WTC11 (cell line): ENCODE data around the gene MTM1. TPM values are rescaled to one million over a fixed set of nuclear protein-coding genes. Genes with fewer than 3 reads are reported as not detected.

ENCODE experiments used
- ATAC-seq: fragments of 200-7000 bp; cut with Tn5 transposase; 2 replicates; pipeline ENCODE4 v1.10.0; 2021; ENCODE audit warnings: mild to moderate bottlenecking, moderate library complexity
- CTCF ChIA-PET: fragments of 300-600 bp; sonication (Branson Sonifier 250); formaldehyde crosslinking; loops from one replicate; lab custom pipeline; 2021; ENCODE audit warnings: antibody characterized with exemption; lab: Charles Lee
- POLR2A ChIA-PET: fragments of 350-600 bp; sonication (Branson Sonifier 250); formaldehyde crosslinking; loops from one replicate; lab custom pipeline; 2021; ENCODE audit warnings: antibody characterized with exemption; lab: Charles Lee
- DNase-seq: peaks from one replicate; pipeline ENCODE4 v3.0.0; 2021; ENCODE audit warnings: low spot score
- H3K27ac Mint-ChIP-seq: 2 replicates; pipeline ENCODE4 v1.8.0; 2021; ENCODE audit warnings: mixed read lengths
- H3K27me3 Mint-ChIP-seq: 2 replicates; pipeline ENCODE4 v1.8.0; 2021; ENCODE audit warnings: low read depth, mild to moderate bottlenecking, moderate library complexity, mixed read lengths
- H3K36me3 Mint-ChIP-seq: 2 replicates; pipeline ENCODE4 v1.8.0; 2021; ENCODE audit warnings: mixed read lengths
- H3K4me1 Mint-ChIP-seq: 2 replicates; pipeline ENCODE4 v1.8.0; 2022; ENCODE audit warnings: mixed read lengths
- H3K4me3 Mint-ChIP-seq: 2 replicates; pipeline ENCODE4 v1.8.0; 2021; ENCODE audit warnings: mild to moderate bottlenecking, moderate library complexity, mixed read lengths
- H3K9me3 Mint-ChIP-seq: 2 replicates; pipeline ENCODE4 v1.8.0; 2021; ENCODE audit warnings: mixed read lengths
- CBFB ChIP-seq: sonication (generic); formaldehyde crosslinking; IDR thresholded peaks from 2 replicates; pipeline ENCODE4 v1.8.1; 2022; ENCODE audit warnings: mild to moderate bottlenecking, low read depth, missing genetic modification reagents
- E2F4 ChIP-seq: sonication (generic); formaldehyde crosslinking; IDR thresholded peaks from 2 replicates; pipeline ENCODE4 v1.8.1; 2022; ENCODE audit warnings: low read depth, mild to moderate bottlenecking, moderate library complexity, missing genetic modification reagents, borderline replicate concordance
- EMX1 ChIP-seq: fragments of 250-450 bp; sonication (Bioruptor Pico); IDR thresholded peaks from 2 replicates; pipeline ENCODE4 v1.8.0; 2021; ENCODE audit warnings: mild to moderate bottlenecking
- ETV6 ChIP-seq: sonication (generic); formaldehyde crosslinking; IDR thresholded peaks from 2 replicates; pipeline ENCODE4 v1.8.1; 2022; ENCODE audit warnings: mild to moderate bottlenecking, missing genetic modification reagents
- FOXJ3 ChIP-seq: sonication (generic); formaldehyde crosslinking; IDR thresholded peaks from 2 replicates; pipeline ENCODE4 v1.9.0; 2021; ENCODE audit warnings: missing genetic modification reagents, mild to moderate bottlenecking, borderline replicate concordance
- FOXP4 ChIP-seq: sonication (generic); formaldehyde crosslinking; IDR thresholded peaks from 2 replicates; pipeline ENCODE4 v1.8.0; 2022; ENCODE audit warnings: mild to moderate bottlenecking, missing genetic modification reagents
- GRHL2 ChIP-seq: fragments of 250-450 bp; sonication (Bioruptor Pico); IDR thresholded peaks from 2 replicates; pipeline ENCODE4 v1.8.0; 2022; ENCODE audit warnings: mild to moderate bottlenecking, moderate library complexity; ENCODE audit not compliant: insufficient replicate concordance, severe bottlenecking
- HMGA2 ChIP-seq: fragments of 250-450 bp; sonication (Bioruptor Pico); IDR thresholded peaks from 2 replicates; pipeline ENCODE4 v1.4.0; 2021; ENCODE audit warnings: mild to moderate bottlenecking, moderate library complexity
- HMGXB4 ChIP-seq: sonication (generic); formaldehyde crosslinking; IDR thresholded peaks from 2 replicates; pipeline ENCODE4 v1.8.1; 2023; ENCODE audit warnings: mild to moderate bottlenecking, moderate library complexity, missing genetic modification reagents
- NR1H2 ChIP-seq: sonication (generic); formaldehyde crosslinking; IDR thresholded peaks from 2 replicates; pipeline ENCODE4 v1.9.0; 2021; ENCODE audit warnings: mild to moderate bottlenecking, moderate library complexity, missing genetic modification reagents
- NR2C2 ChIP-seq: sonication (generic); formaldehyde crosslinking; IDR thresholded peaks from 2 replicates; pipeline ENCODE4 v1.8.0; 2022; ENCODE audit warnings: mild to moderate bottlenecking, missing genetic modification reagents
- NR3C1 ChIP-seq: sonication (generic); formaldehyde crosslinking; conservative IDR thresholded peaks from 2 replicates; pipeline ENCODE4 v1.8.1; 2023; ENCODE audit warnings: low read depth, mild to moderate bottlenecking, missing genetic modification reagents
- PRRX2 ChIP-seq: fragments of 250-450 bp; sonication (Bioruptor Pico); IDR thresholded peaks from 2 replicates; pipeline ENCODE4 v1.8.0; 2021; ENCODE audit warnings: mild to moderate bottlenecking
- SP1 ChIP-seq: sonication (generic); formaldehyde crosslinking; conservative IDR thresholded peaks from 2 replicates; pipeline ENCODE4 v1.8.1; 2022; ENCODE audit warnings: missing genetic modification reagents
- ZNF512 ChIP-seq: sonication (generic); formaldehyde crosslinking; IDR thresholded peaks from 2 replicates; pipeline ENCODE4 v1.8.1; 2022; ENCODE audit warnings: missing genetic modification reagents, borderline replicate concordance
- ZNF532 ChIP-seq: fragments of 250-450 bp; sonication (Bioruptor Pico); IDR thresholded peaks from 2 replicates; pipeline ENCODE4 v1.9.0; 2021; ENCODE audit warnings: mild to moderate bottlenecking, borderline replicate concordance
- total RNA-seq: library from RNA; stranded (reverse); gene quantifications from 3 replicates; pipeline ENCODE4 v1.2.3, GENCODE V29; 2021
- TF ChIP-seq, protein P1 (sequence below): fragments of 250-450 bp; sonication (Bioruptor Pico); IDR thresholded peaks from 2 replicates; pipeline ENCODE4 v1.9.0; 2021; ENCODE audit warnings: mild to moderate bottlenecking
- TF ChIP-seq, protein P2 (sequence below): sonication (generic); formaldehyde crosslinking; IDR thresholded peaks from 2 replicates; pipeline ENCODE4 v1.8.0; 2023; ENCODE audit warnings: mild to moderate bottlenecking, missing genetic modification reagents
- TF ChIP-seq, protein P3 (sequence below): sonication (generic); formaldehyde crosslinking; IDR thresholded peaks from 2 replicates; pipeline ENCODE4 v1.8.1; 2022; ENCODE audit warnings: mild to moderate bottlenecking, moderate library complexity, missing genetic modification reagents

MTM1 gene
- total RNA-seq, 1 experiment from 2014 or later = 10.4 TPM

DNA sequence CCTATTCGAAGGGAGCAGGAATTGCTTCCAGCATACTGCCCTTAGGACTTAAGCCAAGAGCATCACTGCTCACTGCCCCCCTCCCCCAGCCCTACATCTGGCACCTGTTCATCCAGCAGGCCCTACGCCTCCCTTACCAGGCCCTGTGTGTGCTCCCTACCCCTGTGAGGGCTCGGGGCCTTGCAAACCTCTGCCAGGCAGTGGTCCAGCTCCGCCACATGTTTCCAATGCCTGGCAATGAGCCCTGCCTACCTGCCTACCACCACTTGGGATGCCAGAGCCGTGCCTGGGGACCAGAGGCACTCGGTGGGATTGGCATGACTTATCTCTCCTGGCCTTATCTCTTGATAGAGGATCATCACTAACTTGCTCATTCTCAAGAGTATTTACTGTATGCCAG is 27.5 kb upstream of the MTM1 start:
- DNase-seq (no peak), ATAC-seq (no peak)
- TF ChIP-seq GRHL2 (CRISPR knock-in tag) (no peak), HMGXB4 (CRISPR knock-in tag) (no peak), EMX1 (CRISPR knock-in tag) (no peak), ETV6 (CRISPR knock-in tag) (no peak), NR1H2 (CRISPR knock-in tag) (no peak), HMGA2 (CRISPR knock-in tag) (no peak)
- TF ChIP-seq, protein P1, sequence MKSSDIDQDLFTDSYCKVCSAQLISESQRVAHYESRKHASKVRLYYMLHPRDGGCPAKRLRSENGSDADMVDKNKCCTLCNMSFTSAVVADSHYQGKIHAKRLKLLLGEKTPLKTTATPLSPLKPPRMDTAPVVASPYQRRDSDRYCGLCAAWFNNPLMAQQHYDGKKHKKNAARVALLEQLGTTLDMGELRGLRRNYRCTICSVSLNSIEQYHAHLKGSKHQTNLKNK (CRISPR knock-in tag) = no peak
- H3K4me3 Mint-ChIP-seq = no peak overlapping the region
- H3K9me3 Mint-ChIP-seq = no peaks in the 10 kb centered on the region
- ChIA-PET POLR2A (no interaction called here), CTCF (no interaction called here)
- H3K4me1 Mint-ChIP-seq = peaks cover 3% of the 10 kb centered on the region
- H3K27ac Mint-ChIP-seq = no peak overlapping the region
- peaks cover 3% of the 10 kb centered on the region; the same call in 1 of the 2 replicates for H3K27me3 Mint-ChIP-seq
- H3K36me3 Mint-ChIP-seq = no peaks in the 10 kb centered on the region

DNA sequence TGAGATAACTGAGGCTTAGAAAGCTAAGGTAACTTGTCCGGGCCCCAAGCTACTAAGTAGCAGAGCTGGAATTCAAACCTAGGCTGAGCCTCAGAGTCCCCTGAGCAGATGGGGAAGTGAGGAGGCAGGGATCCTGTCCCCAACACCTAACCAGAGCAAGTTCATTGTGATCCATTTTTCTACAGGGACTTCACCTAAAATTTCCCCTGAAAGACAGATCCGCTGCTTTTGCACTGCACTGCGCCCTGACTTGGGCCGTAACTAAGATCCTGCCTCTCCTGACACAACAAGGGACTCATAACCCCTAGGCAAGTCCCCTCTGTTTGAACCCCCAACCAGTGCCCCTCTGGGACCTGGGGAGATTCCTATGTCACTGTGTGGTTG is 25.6 kb upstream of the MTM1 start:
- H3K27ac Mint-ChIP-seq = no peak overlapping the region
- no peak for ATAC-seq
- DNase-seq = no peak
- peaks cover 17% of the 10 kb centered on the region for H3K27me3 Mint-ChIP-seq
- H3K4me3 Mint-ChIP-seq = no peak overlapping the region
- no peaks in the 10 kb centered on the region for H3K9me3 Mint-ChIP-seq
- POLR2A ChIA-PET = no interaction called here
- H3K36me3 Mint-ChIP-seq = no peaks in the 10 kb centered on the region
- H3K4me1 Mint-ChIP-seq = peaks cover 11% of the 10 kb centered on the region
- CTCF ChIA-PET = interaction anchor here (1.5 to 2.0 kb wide), 3 partner anchors 28 to 57 kb away, joined by 5 to 9 read pairs (median 7); no protein-coding TSS in a partner anchor
- no peak for TF ChIP-seq NR3C1 (CRISPR knock-in tag)
- no peak for TF ChIP-seq ZNF532 (CRISPR knock-in tag)
- TF ChIP-seq ZNF512 (CRISPR knock-in tag) = no peak
- TF ChIP-seq PRRX2 = no peak
- TF ChIP-seq FOXJ3 = no peak
- TF ChIP-seq FOXP4 (CRISPR knock-in tag) = no peak
- TF ChIP-seq E2F4 (CRISPR knock-in tag) = no peak
- TF ChIP-seq NR1H2 (CRISPR knock-in tag) = no peak
- TF ChIP-seq SP1 (CRISPR knock-in tag) = no peak
- TF ChIP-seq, protein P2, sequence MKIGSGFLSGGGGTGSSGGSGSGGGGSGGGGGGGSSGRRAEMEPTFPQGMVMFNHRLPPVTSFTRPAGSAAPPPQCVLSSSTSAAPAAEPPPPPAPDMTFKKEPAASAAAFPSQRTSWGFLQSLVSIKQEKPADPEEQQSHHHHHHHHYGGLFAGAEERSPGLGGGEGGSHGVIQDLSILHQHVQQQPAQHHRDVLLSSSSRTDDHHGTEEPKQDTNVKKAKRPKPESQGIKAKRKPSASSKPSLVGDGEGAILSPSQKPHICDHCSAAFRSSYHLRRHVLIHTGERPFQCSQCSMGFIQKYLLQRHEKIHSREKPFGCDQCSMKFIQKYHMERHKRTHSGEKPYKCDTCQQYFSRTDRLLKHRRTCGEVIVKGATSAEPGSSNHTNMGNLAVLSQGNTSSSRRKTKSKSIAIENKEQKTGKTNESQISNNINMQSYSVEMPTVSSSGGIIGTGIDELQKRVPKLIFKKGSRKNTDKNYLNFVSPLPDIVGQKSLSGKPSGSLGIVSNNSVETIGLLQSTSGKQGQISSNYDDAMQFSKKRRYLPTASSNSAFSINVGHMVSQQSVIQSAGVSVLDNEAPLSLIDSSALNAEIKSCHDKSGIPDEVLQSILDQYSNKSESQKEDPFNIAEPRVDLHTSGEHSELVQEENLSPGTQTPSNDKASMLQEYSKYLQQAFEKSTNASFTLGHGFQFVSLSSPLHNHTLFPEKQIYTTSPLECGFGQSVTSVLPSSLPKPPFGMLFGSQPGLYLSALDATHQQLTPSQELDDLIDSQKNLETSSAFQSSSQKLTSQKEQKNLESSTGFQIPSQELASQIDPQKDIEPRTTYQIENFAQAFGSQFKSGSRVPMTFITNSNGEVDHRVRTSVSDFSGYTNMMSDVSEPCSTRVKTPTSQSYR (CRISPR knock-in tag) = no peak
- no peak for TF ChIP-seq CBFB (CRISPR knock-in tag)
- TF ChIP-seq, protein P1 (CRISPR knock-in tag) = no peak
- TF ChIP-seq NR2C2 (CRISPR knock-in tag) = no peak
- TF ChIP-seq, protein P3, sequence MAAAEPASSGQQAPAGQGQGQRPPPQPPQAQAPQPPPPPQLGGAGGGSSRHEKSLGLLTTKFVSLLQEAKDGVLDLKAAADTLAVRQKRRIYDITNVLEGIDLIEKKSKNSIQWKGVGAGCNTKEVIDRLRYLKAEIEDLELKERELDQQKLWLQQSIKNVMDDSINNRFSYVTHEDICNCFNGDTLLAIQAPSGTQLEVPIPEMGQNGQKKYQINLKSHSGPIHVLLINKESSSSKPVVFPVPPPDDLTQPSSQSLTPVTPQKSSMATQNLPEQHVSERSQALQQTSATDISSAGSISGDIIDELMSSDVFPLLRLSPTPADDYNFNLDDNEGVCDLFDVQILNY (CRISPR knock-in tag) = no peak
